Renal pelvis (tissue), 4 donors: ENCODE results near the gene DDRGK1. TPM values are rescaled to one million over a fixed set of nuclear protein-coding genes. Genes with fewer than 3 reads are reported as not detected.
"Not testable (repeated sequence)": the region's sequence is repeated elsewhere in the genome, so short reads cannot be mapped to it uniquely, and the experiment has no call there.

Experiments used
- DNase-seq: peaks from one replicate; pipeline ENCODE4 v3.0.0-alpha.2; 2013
- polyA plus RNA-seq, 3 donors: library from polyadenylated mRNA; unstranded; fragments of 120-200 nt; gene quantifications; one replicate each; pipeline ENCODE4 v1.2.1, GENCODE V29; 2013; ENCODE audit not compliant: insufficient read length in 3 of 3

The DDRGK1 gene
- polyA plus RNA-seq, 3 donors = 55.4 to 65.8 (median 60.8) TPM

GRCh38 chr20:3192226-3193015 lies 12.1 kb downstream of the DDRGK1 start:
- DNase-seq = no peak

GRCh38 chr20:3190681-3191111 lies 13.8 kb downstream of the DDRGK1 start:
- no peak for DNase-seq

GRCh38 chr20:3189561-3190131 lies 14.8 kb downstream of the DDRGK1 start:
- no peak for DNase-seq

- DNase-seq = no peak
Measured at GRCh38 chr20:3188823-3189413, 15.6 kb downstream of the DDRGK1 start.

GRCh38 chr20:3187861-3188260 lies 16.6 kb downstream of the DDRGK1 start:
- DNase-seq = not testable (repeated sequence)

DNA sequence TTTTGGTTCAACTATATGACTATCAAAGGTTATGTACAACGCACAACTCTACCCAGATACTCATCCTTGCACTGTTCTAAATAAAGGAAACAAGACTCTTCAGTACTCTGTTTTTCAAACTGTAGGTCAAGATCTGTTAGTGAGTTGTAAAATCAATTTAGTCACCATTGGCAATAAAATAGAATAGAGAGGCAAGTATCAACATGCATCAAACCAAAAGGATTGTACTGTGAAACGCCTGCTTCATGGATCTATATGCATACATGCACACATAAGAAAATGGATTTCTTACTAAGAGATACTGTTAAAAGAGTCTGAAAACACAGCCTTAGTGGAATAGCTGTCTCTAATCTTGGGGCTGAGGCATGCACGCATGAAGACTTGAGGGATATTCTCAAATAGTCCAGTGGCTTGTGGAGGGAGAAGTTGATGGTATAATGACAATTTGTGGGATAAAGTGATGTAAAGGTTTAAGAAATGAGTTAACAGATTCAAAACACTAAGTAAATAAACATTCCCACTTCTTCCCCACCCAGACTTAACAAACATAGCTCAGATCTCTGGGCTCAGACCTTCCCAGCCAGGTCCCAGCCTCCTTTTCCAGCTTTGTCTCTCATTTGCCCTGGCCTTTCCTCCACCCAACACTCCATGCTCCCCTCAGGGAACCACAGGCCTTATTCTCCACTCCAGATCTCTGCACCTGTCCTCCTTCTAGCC lies 20.4 kb downstream of the DDRGK1 start:
- no peak for DNase-seq

DNA sequence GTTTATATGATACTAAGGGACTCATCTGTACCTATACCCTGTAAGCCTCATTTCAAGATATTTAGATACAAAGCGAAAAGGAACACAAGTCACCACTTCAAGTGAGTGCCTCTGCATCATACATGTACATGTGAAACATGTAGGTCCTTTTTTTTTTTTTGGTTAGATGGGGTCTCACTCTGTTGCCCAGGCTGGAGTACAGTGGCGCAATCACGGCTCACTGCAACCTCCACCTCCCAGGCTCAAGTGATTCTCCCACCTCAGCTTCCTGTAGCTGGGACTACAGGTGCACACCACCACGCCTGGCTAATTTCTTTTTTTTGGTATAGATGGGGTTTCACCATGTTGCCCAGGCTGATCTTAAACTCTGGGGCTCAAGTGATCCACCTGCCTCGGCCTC lies 22.1 kb downstream of the DDRGK1 start:
- not testable (repeated sequence) for DNase-seq

DNA sequence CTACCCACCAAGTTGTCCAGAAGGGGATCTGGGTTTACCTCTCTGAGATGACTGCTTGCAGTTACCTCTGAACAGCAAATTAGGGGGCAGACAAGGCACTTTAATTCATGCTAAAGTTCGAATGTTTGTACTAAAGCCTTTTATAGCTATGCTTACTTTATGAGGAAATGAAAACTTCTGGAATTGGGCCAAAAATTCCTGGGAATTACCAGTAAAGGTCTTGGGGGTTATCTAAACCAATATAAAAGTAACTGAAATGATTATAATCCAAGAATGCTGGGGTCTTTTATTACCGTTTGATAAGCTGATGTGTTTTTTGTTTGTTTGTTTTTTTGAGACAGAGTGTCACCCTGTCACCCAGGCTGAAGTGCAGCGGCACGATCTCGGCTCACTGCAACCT lies 23.2 kb downstream of the DDRGK1 start:
- no peak for DNase-seq

DNA sequence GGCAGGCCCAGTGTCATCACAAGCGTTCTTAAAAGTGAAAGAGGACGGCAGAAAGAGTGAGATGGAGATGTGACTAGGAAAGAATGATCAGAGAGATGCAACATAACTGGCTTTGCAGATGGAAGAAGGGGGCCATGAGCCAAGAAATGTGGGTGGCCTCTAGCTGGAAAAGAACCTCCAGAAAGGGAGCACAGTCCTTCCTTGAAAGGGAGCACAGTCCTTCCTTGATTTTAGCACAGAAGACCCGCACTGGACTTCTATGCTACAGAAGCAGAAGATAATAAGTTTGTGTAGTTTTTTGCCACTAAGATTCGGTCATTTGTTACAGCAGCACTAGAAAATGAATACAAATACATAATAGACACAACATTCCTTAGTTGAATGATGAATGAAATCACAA lies 24.2 kb downstream of the DDRGK1 start:
- DNase-seq = no peak

DNA sequence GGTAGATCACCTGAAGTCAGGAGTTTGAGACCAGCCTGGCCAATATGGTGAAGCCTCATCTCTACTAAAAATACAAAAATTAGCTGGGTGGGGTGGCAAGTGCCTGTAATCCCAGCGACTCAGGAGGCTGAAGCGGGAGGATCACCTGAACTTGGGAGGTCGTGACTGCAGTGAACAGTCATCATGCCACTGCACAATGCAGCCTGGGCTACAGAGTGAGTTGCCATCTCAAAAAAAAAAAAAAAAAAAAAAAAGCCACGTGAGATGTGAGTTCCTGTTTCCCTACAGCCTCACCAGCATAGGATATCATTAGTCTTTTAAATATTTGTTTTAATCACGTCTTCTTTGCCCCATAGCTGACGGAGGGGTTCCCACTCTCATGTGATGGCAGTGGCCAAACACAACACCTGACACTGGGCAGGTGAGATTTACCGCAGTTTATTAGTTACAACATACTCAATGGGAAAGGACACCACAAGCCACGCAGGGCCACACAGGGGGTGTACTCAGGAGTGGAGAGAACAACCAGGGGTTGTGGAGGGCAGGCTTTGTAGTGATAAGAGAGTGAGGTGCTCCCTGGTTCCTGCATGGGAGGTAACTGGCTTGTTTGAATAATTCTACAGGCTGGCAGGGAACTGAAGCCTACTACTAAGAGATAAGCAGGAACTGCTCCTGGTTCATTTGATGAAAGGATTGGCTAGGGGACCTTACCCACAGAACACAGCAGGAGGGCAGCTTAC lies 26.6 kb downstream of the DDRGK1 start:
- DNase-seq = no peak

DNA sequence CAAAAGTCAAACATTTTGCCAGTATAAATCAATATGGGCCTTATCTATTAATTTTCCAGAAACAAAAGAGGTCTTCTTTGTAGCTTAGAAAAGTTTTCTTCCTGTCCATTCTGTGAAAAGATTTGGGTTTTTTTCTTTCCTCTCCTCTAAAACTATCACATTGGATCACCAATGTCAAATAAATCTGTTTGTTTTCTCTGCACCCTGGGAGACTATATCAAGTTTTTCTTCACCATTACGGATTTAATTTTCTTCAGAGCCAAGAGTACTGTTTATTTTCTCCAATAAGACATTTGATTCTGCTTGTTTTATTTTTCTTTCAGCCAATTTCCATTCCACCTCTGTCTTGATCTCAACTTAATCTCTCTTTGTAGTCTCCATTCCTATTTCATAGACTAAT lies 29.2 kb downstream of the DDRGK1 start:
- no peak for DNase-seq

DNA sequence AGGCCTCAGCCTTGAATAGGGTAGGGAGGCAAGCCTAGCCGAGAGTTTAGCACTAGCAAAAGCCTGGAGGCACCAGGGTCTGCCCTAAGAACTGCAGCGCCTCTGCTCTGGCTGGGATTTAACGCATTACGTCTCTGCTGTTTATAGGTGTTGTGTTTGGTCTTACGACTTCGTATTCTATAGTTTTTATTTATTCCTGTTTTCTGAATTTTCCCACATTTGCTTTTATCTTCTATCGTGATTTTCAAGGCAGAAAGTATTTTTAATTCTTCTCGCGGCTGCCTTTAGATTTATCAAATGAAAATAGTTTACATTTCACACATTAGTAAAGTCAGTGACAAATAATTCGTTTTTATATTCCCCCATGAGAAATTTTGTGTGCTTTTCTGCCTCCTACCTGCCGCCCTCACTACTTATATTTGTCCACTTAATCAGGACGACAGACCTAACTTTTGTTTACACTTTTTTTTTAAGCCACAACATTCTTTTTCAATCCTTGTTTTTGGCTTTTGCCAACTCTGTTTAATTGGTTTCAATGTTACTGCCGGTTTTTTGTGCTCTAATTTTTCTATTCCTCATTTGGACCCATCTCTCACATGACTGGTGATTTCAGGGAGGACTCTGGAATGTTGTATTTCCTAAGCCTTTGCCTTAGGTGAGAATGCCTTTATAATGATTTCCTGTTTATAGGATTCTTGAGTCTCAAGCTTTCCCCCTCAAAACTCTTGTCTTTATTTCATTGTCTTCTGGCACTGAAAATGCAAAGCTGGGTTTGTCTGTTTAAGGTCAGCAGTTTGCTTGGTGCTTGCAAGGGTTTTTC lies 29.8 kb downstream of the DDRGK1 start:
- no peak for DNase-seq

DNA sequence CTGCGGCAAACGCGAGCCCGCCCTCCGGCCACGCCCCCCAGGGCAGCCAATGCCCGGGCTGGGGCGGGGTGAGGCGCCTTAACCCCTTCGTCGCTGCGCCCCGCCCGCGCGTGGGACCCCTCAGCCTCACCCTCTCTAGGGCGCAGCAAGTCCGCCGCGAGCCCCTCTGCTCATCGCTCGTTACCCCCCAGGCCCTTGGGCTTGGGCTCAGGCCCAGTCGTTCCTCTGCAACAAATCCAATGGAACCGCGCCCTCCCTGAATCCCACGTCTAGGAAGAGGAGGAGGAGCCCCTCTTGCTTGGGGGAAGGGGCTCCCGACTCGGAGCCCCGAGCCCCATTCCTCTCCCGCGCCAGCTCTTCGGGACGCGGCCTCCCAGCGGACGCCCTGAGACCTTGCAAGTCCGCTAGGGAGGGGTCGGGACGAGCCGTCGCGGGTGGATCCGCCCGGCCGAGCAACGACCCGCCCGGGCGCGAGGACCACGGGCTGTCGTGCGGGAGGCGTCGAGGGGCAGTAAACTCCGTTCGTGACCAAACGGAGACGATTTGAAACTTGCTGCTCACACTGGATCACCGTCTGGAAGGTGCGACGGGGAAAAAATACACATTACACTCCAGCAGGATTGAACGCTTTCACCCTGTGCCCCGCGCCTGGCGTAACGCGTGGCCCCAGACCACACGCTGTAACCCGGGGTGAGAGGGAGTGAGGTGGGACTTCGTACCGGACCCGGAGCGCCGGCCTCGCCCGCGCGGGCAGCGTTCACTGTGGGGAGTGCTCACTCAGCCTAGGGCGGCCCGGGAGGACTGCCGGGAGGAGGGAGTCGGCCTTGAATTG lies 30.7 kb downstream of the DDRGK1 start:
- peak; percentile 91 for DNase-seq

- peak; percentile 72 for DNase-seq
Measured at GRCh38 chr20:3172933-3173609, 31.4 kb downstream of the DDRGK1 start, which contains the start of gene LZTS3. Gene LZTS3, minus strand, starts transcription at chr20:3173549. Its CDS starts 6,386 bp downstream, at chr20:3167163.

DNA sequence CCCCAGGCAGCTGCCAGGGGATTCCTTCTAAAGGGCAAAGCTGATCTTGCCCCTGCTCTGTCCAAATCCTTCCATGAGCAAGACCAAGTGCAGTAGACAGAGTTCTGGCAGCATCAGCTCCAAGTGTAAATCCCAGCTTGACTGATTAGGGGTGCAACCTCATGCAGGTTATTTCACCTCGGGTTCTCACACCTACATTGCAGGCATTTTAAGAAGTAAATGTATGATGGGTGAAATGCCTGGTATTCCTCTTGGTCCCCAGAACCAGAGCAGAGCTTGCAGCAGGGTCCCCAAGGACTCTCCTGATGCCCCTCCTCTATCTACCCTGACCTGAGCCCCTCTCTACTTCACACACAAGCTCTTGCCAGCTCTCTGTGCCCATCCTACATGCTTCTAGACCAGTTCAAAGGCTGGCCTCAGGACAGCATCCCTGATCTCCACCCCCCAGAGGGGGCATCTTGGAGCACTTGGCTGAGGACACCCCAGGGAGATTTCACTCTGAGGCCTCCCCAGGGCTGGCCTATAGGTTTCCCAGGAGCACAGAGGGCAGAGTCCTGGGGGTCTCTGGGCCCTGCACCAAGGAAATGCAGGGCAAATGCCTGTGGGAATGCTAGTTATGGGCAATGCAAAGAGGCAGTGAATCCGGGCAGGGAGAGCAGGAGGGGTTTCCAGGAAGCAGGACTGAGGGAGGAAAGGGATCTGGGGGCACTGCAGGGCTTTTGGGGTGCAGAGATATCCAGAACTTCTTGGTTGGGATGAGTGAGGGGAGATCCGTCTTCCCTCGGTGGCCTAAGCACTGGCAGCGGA lies 32.2 kb downstream of the DDRGK1 start:
- DNase-seq = no peak

DNA sequence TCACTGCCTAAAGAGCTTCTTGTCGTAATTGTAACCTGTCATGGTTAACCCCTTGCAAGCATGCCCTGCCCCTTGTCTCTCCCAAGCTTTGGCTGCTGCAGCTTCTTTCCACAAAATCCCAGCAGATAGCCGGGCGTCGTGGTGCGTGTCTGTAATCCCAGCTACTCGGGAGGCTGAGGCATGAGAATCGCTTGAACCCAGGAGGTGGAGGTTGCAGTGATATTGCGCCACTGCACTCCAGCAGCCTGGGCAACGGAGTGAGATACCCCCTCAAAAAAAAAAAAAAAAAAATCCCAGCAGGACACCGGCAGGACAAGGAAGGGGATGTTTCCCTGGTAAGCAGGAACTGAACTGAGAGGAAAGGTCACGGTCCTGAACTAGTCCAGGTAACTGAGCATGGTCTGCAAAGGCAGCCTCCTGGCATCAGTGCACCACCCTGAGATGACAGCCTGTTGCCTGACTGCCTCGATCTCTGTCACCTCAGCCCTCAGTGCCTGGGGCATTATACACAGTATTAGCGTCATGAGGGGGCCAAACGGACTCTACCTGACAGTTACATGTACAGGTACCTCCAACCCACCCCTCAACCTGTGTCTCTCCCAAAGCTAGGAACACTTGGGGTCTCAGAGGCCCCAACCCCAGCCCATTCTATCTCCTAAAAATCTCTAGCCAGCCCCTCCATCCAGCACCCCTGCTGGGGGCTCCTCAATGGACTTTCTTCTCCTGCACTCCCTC lies 32.9 kb downstream of the DDRGK1 start:
- no peak for DNase-seq

DNA sequence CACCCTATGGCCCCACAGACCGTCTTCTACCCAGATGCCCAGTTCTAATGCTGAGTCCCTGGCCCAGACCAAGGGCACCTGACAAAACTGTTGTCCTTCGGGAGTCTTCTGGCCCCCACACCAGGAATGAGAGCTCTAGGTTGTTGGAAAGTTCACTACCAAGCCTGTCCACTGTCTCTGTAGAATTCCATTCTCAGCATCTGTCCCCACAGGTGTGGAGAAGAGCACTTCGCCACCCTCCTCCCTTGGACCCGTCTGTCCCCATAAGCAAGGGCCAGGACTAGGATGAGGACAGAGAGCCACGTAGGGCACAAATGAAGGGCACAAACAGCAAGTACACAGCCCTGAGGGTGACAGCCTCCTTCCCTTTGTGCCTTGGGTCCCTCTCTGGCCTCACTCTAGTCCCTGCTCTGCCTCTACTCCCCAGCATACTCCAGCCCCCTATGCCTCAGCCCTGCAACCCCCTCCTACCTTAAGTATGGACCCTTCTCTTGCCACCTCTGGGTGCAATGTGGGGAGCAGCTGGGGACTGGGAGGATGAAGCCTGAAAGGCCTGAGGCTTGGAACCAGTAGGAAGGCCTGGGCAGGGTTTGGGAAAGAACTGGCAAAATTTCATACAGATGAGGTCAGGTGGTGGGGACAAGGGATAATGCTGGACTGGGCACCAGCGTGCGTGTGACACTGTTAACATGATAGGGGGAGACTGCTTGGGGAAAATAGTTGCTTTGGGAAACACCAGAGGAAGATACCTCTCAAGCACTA lies 35.5 kb downstream of the DDRGK1 start:
- DNase-seq = no peak
